Neuronal stem cell (in vitro differentiated cells): ENCODE data around the gene METTL2B.
"Not testable (repeated sequence)": the region's sequence is repeated elsewhere in the genome, so short reads cannot be mapped to it uniquely, and the experiment has no call there.

ENCODE experiments used
- DNase-seq: peaks from one replicate; pipeline ENCODE4 v3.0.0-alpha.2; 2013; ENCODE audit warnings: low spot score
- H2AFZ ChIP-seq: one replicate; pipeline ENCODE4 v1.6.1; 2013; ENCODE audit warnings: mild to moderate bottlenecking, low read length, inconsistent platforms
- H2AK5ac ChIP-seq: 2 replicates; pipeline ENCODE4 v1.6.1; 2013; ENCODE audit warnings: low read depth, mild to moderate bottlenecking, inconsistent platforms, low read length, moderate library complexity, mixed read lengths
- H2BK120ac ChIP-seq: 2 replicates; pipeline ENCODE4 v1.6.1; 2013; ENCODE audit warnings: low read depth, mild to moderate bottlenecking, inconsistent platforms, low read length, moderate library complexity, mixed read lengths
- H2BK12ac ChIP-seq: one replicate; pipeline ENCODE4 v1.6.1; 2013; ENCODE audit warnings: low read length, inconsistent platforms
- H2BK15ac ChIP-seq: 2 replicates; pipeline ENCODE4 v1.6.1; 2013; ENCODE audit warnings: mild to moderate bottlenecking, low read length, inconsistent platforms, mixed read lengths
- H2BK5ac ChIP-seq: one replicate; pipeline ENCODE4 v1.6.1; 2013; ENCODE audit warnings: inconsistent platforms, mild to moderate bottlenecking, low read length, moderate library complexity
- H3K14ac ChIP-seq: one replicate; pipeline ENCODE4 v1.6.1; 2013; ENCODE audit warnings: low read length, inconsistent platforms
- H3K18ac ChIP-seq: 2 replicates; pipeline ENCODE4 v1.6.1; 2013; ENCODE audit warnings: low read length, inconsistent platforms
- H3K23ac ChIP-seq: 2 replicates; pipeline ENCODE4 v1.6.1; 2013; ENCODE audit warnings: low read depth, mild to moderate bottlenecking, mixed read lengths, low read length, inconsistent platforms; ENCODE audit not compliant: poor library complexity
- H3K27ac ChIP-seq: replicated peaks from 3 replicates; pipeline ENCODE4 v1.5.1; 2013; ENCODE audit warnings: low read length, inconsistent platforms
- H3K27me3 ChIP-seq, 3 experiments: 2 replicates each; pipeline ENCODE4 v1.6.1; 2013; ENCODE audit warnings: low read length in 3 of 3, mild to moderate bottlenecking in 2 of 3, inconsistent platforms in 1 of 3, low read depth in 1 of 3, mixed read lengths in 1 of 3, moderate library complexity in 1 of 3; ENCODE audit not compliant: control insufficient read depth in 3 of 3, insufficient read depth in 3 of 3
- H3K36me3 ChIP-seq, 2 donors: replicated peaks in 1 of 2; 2 replicates each; pipeline ENCODE4 v1.6.1; 2013; ENCODE audit warnings: low read length in 2 of 2; ENCODE audit not compliant: control insufficient read depth in 2 of 2, insufficient read depth in 2 of 2
- H3K4ac ChIP-seq: 2 replicates; pipeline ENCODE4 v1.6.1; 2013; ENCODE audit warnings: inconsistent platforms, mild to moderate bottlenecking, low read length, moderate library complexity
- H3K4me1 ChIP-seq, 2 donors: 1 replicate in 1 of 2; 2 replicates in 1 of 2; pipeline ENCODE4 v1.6.1; 2013; ENCODE audit warnings: low read length in 2 of 2, low read depth in 1 of 2; ENCODE audit not compliant: control insufficient read depth in 2 of 2, insufficient read depth in 1 of 2
- H3K4me2 ChIP-seq: one replicate; pipeline ENCODE4 v1.6.1; 2013; ENCODE audit warnings: mild to moderate bottlenecking, low read length, inconsistent platforms; ENCODE audit not compliant: insufficient read depth, poor library complexity, severe bottlenecking
- H3K4me3 ChIP-seq, 2 donors: 2 replicates each; pipeline ENCODE4 v1.5.1; 2013; ENCODE audit warnings: low read length in 2 of 2, mild to moderate bottlenecking in 2 of 2, inconsistent platforms in 1 of 2, moderate library complexity in 1 of 2
- H3K79me1 ChIP-seq: one replicate; pipeline ENCODE4 v1.6.1; 2013; ENCODE audit warnings: low read depth, mild to moderate bottlenecking, inconsistent platforms, low read length, moderate library complexity
- H3K9ac ChIP-seq: one replicate; pipeline ENCODE4 v1.6.1; 2013; ENCODE audit warnings: mild to moderate bottlenecking, low read depth, low read length, inconsistent platforms; ENCODE audit not compliant: poor library complexity
- H3K9me3 ChIP-seq, 2 donors: replicated peaks in 1 of 2; 2 replicates each; pipeline versions ENCODE3 to v1.6.1; 2013; ENCODE audit warnings: low read length in 2 of 2, mild to moderate bottlenecking in 2 of 2, inconsistent platforms in 1 of 2, low read depth in 1 of 2, mixed read lengths in 1 of 2, moderate library complexity in 1 of 2; ENCODE audit not compliant: control insufficient read depth in 2 of 2, insufficient read depth in 1 of 2
- H4K8ac ChIP-seq: one replicate; pipeline ENCODE4 v1.6.1; 2013; ENCODE audit warnings: low read depth, mild to moderate bottlenecking, inconsistent platforms, low read length, moderate library complexity
- H4K91ac ChIP-seq: one replicate; pipeline ENCODE4 v1.6.1; 2013; ENCODE audit warnings: low read length, low read depth, mild to moderate bottlenecking, inconsistent platforms; ENCODE audit not compliant: poor library complexity
- WGBS, 2 donors: extraction: QIAGEN DNeasy Blood & Tissue Kit; methylation state at CpG; one replicate each; pipeline ENCODE4 v1.1.7; 2013; ENCODE audit warnings: missing lambda C conversion rate in 2 of 2, mixed read lengths in 1 of 2; ENCODE audit not compliant: insufficient read length in 2 of 2, insufficient replicate concordance in 1 of 2; ENCODE audit errors: extremely low coverage in 2 of 2; 5-methylcytosine and 5-hydroxymethylcytosine counted together

Gene METTL2B

GRCh38 chr7:128505416-128505815, 28.9 kb downstream of the METTL2B start:
- H3K4me2 ChIP-seq, H3K9ac ChIP-seq, H3K27me3 ChIP-seq, H2AFZ ChIP-seq, H3K79me1 ChIP-seq, H3K9me3 ChIP-seq, H2BK12ac ChIP-seq, DNase-seq, H3K4me1 ChIP-seq, H4K8ac ChIP-seq, H2BK120ac ChIP-seq, H3K4ac ChIP-seq, H3K18ac ChIP-seq, H3K14ac ChIP-seq, H4K91ac ChIP-seq, H2BK5ac ChIP-seq, H3K4me3 ChIP-seq, H3K27ac ChIP-seq, H2AK5ac ChIP-seq, H2BK15ac ChIP-seq, H3K23ac ChIP-seq: not testable (repeated sequence)
- no CpG with 5 or more reads among the region's 2 CpGs for whole genome bisulfite sequencing, 2 donors
- H3K36me3 ChIP-seq = peaks cover 0 to 22% of the 10 kb centered on the region in 2 donors

GRCh38 chr7:128506819-128507218, 30.3 kb downstream of the METTL2B start:
- H3K79me1 ChIP-seq, H2BK15ac ChIP-seq, H4K91ac ChIP-seq, H4K8ac ChIP-seq, H3K4me3 ChIP-seq, H3K4ac ChIP-seq, H3K4me2 ChIP-seq, H3K14ac ChIP-seq, H3K27ac ChIP-seq, H2AK5ac ChIP-seq, H2AFZ ChIP-seq, H3K18ac ChIP-seq, H3K27me3 ChIP-seq, DNase-seq, H2BK12ac ChIP-seq, H3K23ac ChIP-seq, H3K9ac ChIP-seq, H2BK120ac ChIP-seq, H3K4me1 ChIP-seq, H2BK5ac ChIP-seq, H3K9me3 ChIP-seq, H3K36me3 ChIP-seq: not testable (repeated sequence)
- no CpG with 5 or more reads among the region's 3 CpGs for WGBS, 2 donors

GRCh38 chr7:128507321-128507993, 30.9 kb downstream of the METTL2B start:
- not testable (repeated sequence) for H4K8ac ChIP-seq, DNase-seq, H2BK5ac ChIP-seq, H2BK15ac ChIP-seq, H3K4me3 ChIP-seq, H4K91ac ChIP-seq, H3K9me3 ChIP-seq, H2AFZ ChIP-seq, H3K14ac ChIP-seq, H2BK120ac ChIP-seq, H3K9ac ChIP-seq, H3K18ac ChIP-seq, H3K27ac ChIP-seq, H3K4ac ChIP-seq, H2BK12ac ChIP-seq, H3K79me1 ChIP-seq, H3K4me2 ChIP-seq, H2AK5ac ChIP-seq, H3K4me1 ChIP-seq, H3K27me3 ChIP-seq, H3K36me3 ChIP-seq, H3K23ac ChIP-seq
- no CpG with 5 or more reads among the region's 5 CpGs for WGBS, 2 donors

- not testable (repeated sequence) for H3K4ac ChIP-seq, H3K9me3 ChIP-seq, H2AK5ac ChIP-seq, H3K27ac ChIP-seq, H2BK5ac ChIP-seq, H3K79me1 ChIP-seq, H4K8ac ChIP-seq, H3K9ac ChIP-seq, H3K18ac ChIP-seq, H3K4me2 ChIP-seq, H3K36me3 ChIP-seq, H2BK15ac ChIP-seq, DNase-seq, H2AFZ ChIP-seq, H3K23ac ChIP-seq, H2BK12ac ChIP-seq, H3K4me1 ChIP-seq, H2BK120ac ChIP-seq, H3K27me3 ChIP-seq, H3K4me3 ChIP-seq, H4K91ac ChIP-seq, H3K14ac ChIP-seq
- WGBS, 2 donors = no CpG with 5 or more reads among the region's 11 CpGs
These were observed 35.1 kb downstream of the METTL2B start for GRCh38 chr7:128511692-128512091.
